ENCODE results near the gene BAG3.

BAG3 gene

GRCh38 chr10:119694608-119695007 lies 43.4 kb downstream of the BAG3 start:
- H3K4me3 ChIP-seq (ENCODE audit: low read depth, low read length) = no peak overlapping the region
- TF ChIP-seq CTCF (IDR thresholded peaks at IDR 0.05; ENCODE audit: low read depth, low read length) (no peak), MYC (IDR thresholded peaks at IDR 0.05; ENCODE audit: low read depth, low read length) (no peak), POLR2A (IDR thresholded peaks at IDR 0.05; ENCODE audit: extremely low read depth, insufficient read length) (no peak), MAX (IDR thresholded peaks at IDR 0.05; ENCODE audit: low read depth, low read length) (no peak)
- no peak for DNase-seq (ENCODE audit: low read depth)

GRCh38 chr10:119700321-119700954 lies 49.3 kb downstream of the BAG3 start:
- peak; percentile 53 for DNase-seq (ENCODE audit: low read depth)
- no peak overlapping the region for H3K4me3 ChIP-seq (ENCODE audit: low read depth, low read length)
- TF ChIP-seq CTCF (IDR thresholded peaks at IDR 0.05; ENCODE audit: low read depth, low read length) (no peak), POLR2A (IDR thresholded peaks at IDR 0.05; ENCODE audit: extremely low read depth, insufficient read length) (no peak), MYC (IDR thresholded peaks at IDR 0.05; ENCODE audit: low read depth, low read length) (no peak), MAX (IDR thresholded peaks at IDR 0.05; ENCODE audit: low read depth, low read length) (no peak)

GRCh38 chr10:119701861-119702260 lies 50.7 kb downstream of the BAG3 start:
- H3K4me3 ChIP-seq (ENCODE audit: low read depth, low read length) = no peak overlapping the region
- TF ChIP-seq POLR2A (IDR thresholded peaks at IDR 0.05; ENCODE audit: extremely low read depth, insufficient read length) = no peak
- TF ChIP-seq MAX (IDR thresholded peaks at IDR 0.05; ENCODE audit: low read depth, low read length) = no peak
- no peak for TF ChIP-seq CTCF (IDR thresholded peaks at IDR 0.05; ENCODE audit: low read depth, low read length)
- no peak for TF ChIP-seq MYC (IDR thresholded peaks at IDR 0.05; ENCODE audit: low read depth, low read length)
- DNase-seq (ENCODE audit: low read depth) = no peak

- H3K4me3 ChIP-seq (ENCODE audit: low read depth, low read length) = no peak overlapping the region
- TF ChIP-seq MAX (IDR thresholded peaks at IDR 0.05; ENCODE audit: low read depth, low read length) = no peak
- DNase-seq (ENCODE audit: low read depth) = no peak
Observed at GRCh38 chr10:119702583-119702982, 51.4 kb downstream of the BAG3 start.

- H3K4me3 ChIP-seq (ENCODE audit: low read depth, low read length) = no peak overlapping the region
- no peak for DNase-seq (ENCODE audit: low read depth)
- TF ChIP-seq MAX (IDR thresholded peaks at IDR 0.05; ENCODE audit: low read depth, low read length) (no peak), MYC (IDR thresholded peaks at IDR 0.05; ENCODE audit: low read depth, low read length) (no peak), CTCF (IDR thresholded peaks at IDR 0.05; ENCODE audit: low read depth, low read length) (no peak), POLR2A (IDR thresholded peaks at IDR 0.05; ENCODE audit: extremely low read depth, insufficient read length) (no peak)
Observed at GRCh38 chr10:119703903-119704508, 52.8 kb downstream of the BAG3 start.

GRCh38 chr10:119705434-119705831 lies 54.3 kb downstream of the BAG3 start:
- TF ChIP-seq POLR2A (IDR thresholded peaks at IDR 0.05; ENCODE audit: extremely low read depth, insufficient read length) = no peak
- TF ChIP-seq MYC (IDR thresholded peaks at IDR 0.05; ENCODE audit: low read depth, low read length) = no peak
- no peak for TF ChIP-seq CTCF (IDR thresholded peaks at IDR 0.05; ENCODE audit: low read depth, low read length)
- TF ChIP-seq MAX (IDR thresholded peaks at IDR 0.05; ENCODE audit: low read depth, low read length) = no peak
- no peak overlapping the region for H3K4me3 ChIP-seq (ENCODE audit: low read depth, low read length)
- no peak for DNase-seq (ENCODE audit: low read depth)

Measured in NB4 (cell line).